ENCODE data around the gene CPEB4. TPM values are rescaled to one million over a fixed set of nuclear protein-coding genes. Genes with fewer than 3 reads are reported as not detected.

CPEB4 gene
- total RNA-seq, 1 experiment from 2014 or later, result 8.7 TPM

DNA sequence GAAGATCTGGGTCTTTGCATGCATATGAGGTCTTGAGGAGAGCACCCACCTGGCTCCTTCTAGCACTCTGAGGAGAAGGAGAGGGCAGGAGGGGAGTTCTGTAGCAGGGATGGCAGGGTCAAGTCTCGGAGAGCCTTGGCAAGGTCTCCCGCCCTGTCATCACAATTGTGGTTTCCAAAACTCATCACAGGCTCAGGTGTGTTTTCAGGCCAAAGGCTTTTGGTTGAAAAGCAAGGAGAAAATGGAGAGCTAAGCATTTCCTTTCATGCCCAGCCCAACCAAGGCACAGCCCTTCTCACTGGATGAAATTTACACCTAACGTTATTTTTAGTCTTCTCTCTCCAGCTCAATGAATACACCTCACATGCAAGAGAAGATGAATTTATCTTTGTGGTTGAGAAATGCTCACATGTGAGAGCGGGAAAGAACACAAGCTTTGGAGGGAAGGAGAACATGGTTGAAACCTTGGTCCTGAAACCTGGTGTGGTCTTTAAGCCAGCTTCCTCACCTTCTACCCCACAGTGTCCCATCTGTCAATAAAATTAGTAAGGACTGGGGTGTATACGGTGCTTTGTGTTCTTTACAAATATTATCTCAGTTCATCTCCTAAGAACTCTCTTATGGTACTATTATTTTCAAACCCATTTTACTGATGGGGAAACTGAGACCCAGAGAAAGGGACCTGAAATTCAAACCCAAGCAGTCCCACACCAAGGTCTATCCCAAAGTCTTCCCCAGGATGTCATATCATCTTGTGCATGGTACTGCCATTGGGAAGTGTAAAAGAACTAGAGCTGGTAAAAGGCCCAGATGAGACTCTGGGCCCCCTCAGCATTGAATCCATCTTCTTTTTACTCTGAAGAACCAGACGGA is 47.8 kb upstream of the CPEB4 start:
- TF ChIP-seq, protein P1, sequence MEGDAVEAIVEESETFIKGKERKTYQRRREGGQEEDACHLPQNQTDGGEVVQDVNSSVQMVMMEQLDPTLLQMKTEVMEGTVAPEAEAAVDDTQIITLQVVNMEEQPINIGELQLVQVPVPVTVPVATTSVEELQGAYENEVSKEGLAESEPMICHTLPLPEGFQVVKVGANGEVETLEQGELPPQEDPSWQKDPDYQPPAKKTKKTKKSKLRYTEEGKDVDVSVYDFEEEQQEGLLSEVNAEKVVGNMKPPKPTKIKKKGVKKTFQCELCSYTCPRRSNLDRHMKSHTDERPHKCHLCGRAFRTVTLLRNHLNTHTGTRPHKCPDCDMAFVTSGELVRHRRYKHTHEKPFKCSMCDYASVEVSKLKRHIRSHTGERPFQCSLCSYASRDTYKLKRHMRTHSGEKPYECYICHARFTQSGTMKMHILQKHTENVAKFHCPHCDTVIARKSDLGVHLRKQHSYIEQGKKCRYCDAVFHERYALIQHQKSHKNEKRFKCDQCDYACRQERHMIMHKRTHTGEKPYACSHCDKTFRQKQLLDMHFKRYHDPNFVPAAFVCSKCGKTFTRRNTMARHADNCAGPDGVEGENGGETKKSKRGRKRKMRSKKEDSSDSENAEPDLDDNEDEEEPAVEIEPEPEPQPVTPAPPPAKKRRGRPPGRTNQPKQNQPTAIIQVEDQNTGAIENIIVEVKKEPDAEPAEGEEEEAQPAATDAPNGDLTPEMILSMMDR (conservative IDR thresholded peaks at IDR 0.05), result no peak
- no peak overlapping the region for H3K14ac ChIP-seq (ENCODE audit: insufficient read depth, low read length)
- no peaks in the 10 kb centered on the region for H4K20me1 ChIP-seq (ENCODE audit: control insufficient read depth, insufficient read depth, insufficient read length)
- no peak overlapping the region for H3K23ac ChIP-seq (ENCODE audit: insufficient read length, low read depth, low read length)
- H2BK5ac ChIP-seq (ENCODE audit: insufficient read length, low read length), result no peak overlapping the region
- H3K9me3 ChIP-seq (ENCODE audit: control insufficient read depth, low read depth, low read length), result no peaks in the 10 kb centered on the region
- no peaks in the 10 kb centered on the region for H3K4me1 ChIP-seq (ENCODE audit: insufficient read depth, low read length)
- H2AFZ ChIP-seq (ENCODE audit: low read length), result no peak overlapping the region
- H3K23me2 ChIP-seq (ENCODE audit: insufficient read length, low read depth, low read length, poor library complexity, severe bottlenecking), result no peaks in the 10 kb centered on the region
- H3K27me3 Mint-ChIP-seq (ENCODE audit: low read depth), result peaks cover 4% of the 10 kb centered on the region
- no peak overlapping the region for H3K27ac Mint-ChIP-seq
- H3K56ac ChIP-seq (ENCODE audit: insufficient read length, low read depth, low read length), result no peak overlapping the region
- H3K9me3 Mint-ChIP-seq, result peaks cover 0 to 2% of the 10 kb centered on the region in 2 experiments; a peak in 3 of 5 replicates
- no peak overlapping the region for H4K5ac ChIP-seq (ENCODE audit: insufficient read length, low read depth, low read length)
- no peak overlapping the region for H3K9ac ChIP-seq (ENCODE audit: extremely low read depth, insufficient read length, low read length)
- H3K27ac ChIP-seq (ENCODE audit: insufficient read length, low read depth, low read length), result no peak overlapping the region
- no peaks in the 10 kb centered on the region for H3K27me3 ChIP-seq (ENCODE audit: insufficient read depth, low read length)
- no peak overlapping the region for H3K4me3 Mint-ChIP-seq
- H4K8ac ChIP-seq (replicated peaks; ENCODE audit: insufficient read length, low read depth, low read length), result no peak overlapping the region
- H3K4me1 Mint-ChIP-seq, result peaks cover 9 to 10% of the 10 kb centered on the region in 2 experiments
- no peaks in the 10 kb centered on the region for H3K79me2 ChIP-seq (ENCODE audit: insufficient read depth, low read length)
- no peak for DNase-seq
- H3T11ph ChIP-seq (ENCODE audit: low read length), result no peak overlapping the region
- no peak overlapping the region for H3K4me2 ChIP-seq (ENCODE audit: insufficient read depth, insufficient read length, low read length)
- H2AK5ac ChIP-seq (ENCODE audit: insufficient read length, low read length), result no peak overlapping the region
- no peak overlapping the region for H2BK120ac ChIP-seq (ENCODE audit: low read depth, low read length, poor library complexity, severe bottlenecking)
- H3K18ac ChIP-seq (ENCODE audit: insufficient read length, low read depth, low read length), result no peak overlapping the region
- no peak overlapping the region for H3K4ac ChIP-seq (ENCODE audit: low read depth, low read length)
- no peaks in the 10 kb centered on the region; a peak in 1 of 7 replicates for H3K36me3 Mint-ChIP-seq (ENCODE audit: insufficient read depth in 1 of 3, low read depth in 3 of 3)
- H4K91ac ChIP-seq (ENCODE audit: insufficient read length, low read depth, low read length), result no peak overlapping the region
- no peak overlapping the region for H2BK20ac ChIP-seq (ENCODE audit: low read depth, low read length, poor library complexity, severe bottlenecking)
- H3K79me1 ChIP-seq (ENCODE audit: insufficient read depth, low read depth, low read length, poor library complexity, severe bottlenecking), result no peaks in the 10 kb centered on the region
- no peak overlapping the region for H2BK12ac ChIP-seq (ENCODE audit: insufficient read length, low read depth, low read length)
- WGBS (ENCODE audit: extremely low coverage, insufficient read length, low lambda C conversion rate), result no CpG with 5 or more reads among the region's 6 CpGs
- no peak overlapping the region for H2BK15ac ChIP-seq (ENCODE audit: low read depth, low read length)

Measured in H9 (cell line).